Erythroblast (primary cell): ENCODE data around the gene ZNF438.

Experiments
- DNase-seq, 2 experiments: peaks; one replicate each; lab custom pipeline; 2025; lab: John Stamatoyannopoulos, UW
- GATA1 ChIP-seq: IDR thresholded peaks from 2 replicates; pipeline ENCODE4 v1.6.1; 2011; ENCODE audit warnings: low read depth, mild to moderate bottlenecking, control low read depth, low read length, moderate library complexity
- POLR2A ChIP-seq: IDR thresholded peaks from 2 replicates; pipeline ENCODE4 v1.6.1; 2011; ENCODE audit warnings: mild to moderate bottlenecking, low read length

ZNF438 gene

DNA sequence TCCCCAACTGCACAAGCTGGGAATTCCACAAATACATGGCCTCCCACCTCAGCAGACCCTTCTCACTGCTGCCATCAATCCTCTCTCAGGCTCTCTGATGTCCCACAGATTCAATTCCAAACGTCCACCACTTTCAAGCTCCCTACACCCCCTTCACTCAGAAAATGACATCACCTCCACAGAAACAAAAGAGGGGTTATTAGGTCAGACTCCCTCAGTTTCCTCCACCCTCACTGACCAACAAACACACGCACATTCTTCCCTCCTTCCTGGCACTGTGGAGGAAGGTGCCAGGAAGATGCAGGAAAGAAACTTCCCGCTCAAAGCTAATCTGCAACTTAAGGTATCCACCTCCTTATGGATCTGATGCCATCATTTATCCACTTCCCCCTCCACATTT, 18.3 kb downstream of the ZNF438 start:
- DNase-seq: no peak
- TF ChIP-seq GATA1 (no peak), POLR2A (no peak)

DNA sequence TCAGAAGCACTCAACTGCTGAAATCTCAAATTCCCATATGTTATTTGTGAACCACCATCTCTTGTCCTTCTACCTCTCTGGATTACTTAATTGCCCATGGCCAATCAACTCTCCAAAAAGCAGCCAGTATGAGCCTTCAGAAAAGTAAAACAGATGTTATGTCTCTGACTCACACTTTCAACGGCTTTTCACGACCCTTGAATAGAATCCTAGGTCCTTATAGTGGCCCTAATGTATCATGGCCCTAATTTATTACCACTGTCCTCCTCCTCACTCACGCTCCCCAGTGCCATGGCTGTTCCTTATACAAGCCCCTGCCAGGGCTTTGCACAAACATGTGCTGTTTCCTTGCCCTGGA, 20.0 kb downstream of the ZNF438 start:
- TF ChIP-seq GATA1 (no peak), POLR2A (no peak)
- no peak for DNase-seq

DNA sequence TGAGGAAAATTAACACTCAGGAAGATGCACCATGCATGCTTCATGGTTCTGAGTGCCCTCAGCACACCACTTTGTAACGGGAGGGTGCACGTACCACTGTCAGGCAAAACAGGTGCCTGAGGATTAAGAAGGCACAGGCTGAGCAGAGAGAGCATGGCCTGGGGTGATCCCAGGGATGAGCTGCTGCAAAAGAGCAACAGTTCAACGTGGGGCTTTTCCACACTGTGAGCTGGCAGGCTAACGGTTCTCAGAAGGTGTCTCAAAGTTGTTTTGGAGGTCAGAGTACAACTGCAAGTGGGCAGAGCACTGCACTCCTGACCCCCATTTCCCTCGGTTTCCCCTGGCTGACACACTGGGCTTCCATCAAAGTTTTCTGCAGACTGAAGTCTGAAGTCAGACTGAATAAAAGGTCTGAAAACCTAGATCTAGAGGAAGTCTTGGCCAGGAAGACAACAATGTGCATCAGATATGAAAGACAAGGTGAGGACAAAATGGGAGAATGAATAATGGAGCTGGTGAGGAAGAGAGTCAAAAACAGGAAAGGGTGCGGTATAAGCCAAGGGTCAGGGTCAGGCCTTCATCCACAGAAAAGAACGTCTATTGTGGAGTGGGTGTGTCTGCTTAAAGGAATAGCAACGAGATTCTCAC, 20.5 kb downstream of the ZNF438 start:
- TF ChIP-seq GATA1 (no peak), POLR2A (no peak)
- DNase-seq: no peak

DNA sequence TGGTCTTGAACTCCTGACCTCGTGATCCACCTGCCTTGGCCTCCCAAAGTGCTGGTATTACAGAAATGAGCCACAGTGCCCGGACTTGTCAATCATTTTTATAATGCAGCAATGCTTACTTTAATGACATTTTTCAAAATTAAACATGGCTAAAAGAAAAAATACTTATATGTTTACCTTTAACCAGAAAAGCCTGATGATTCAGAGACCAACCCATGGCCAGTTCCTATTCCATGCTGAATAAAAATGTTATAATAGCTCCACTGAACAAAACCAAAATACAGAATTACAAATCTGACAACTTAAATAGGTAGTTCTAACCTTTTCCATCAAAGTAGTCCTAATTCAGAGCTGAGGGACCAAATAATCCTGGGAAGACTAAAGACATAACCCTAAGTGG, 21.6 kb downstream of the ZNF438 start:
- TF ChIP-seq GATA1: no peak
- no peak for TF ChIP-seq POLR2A

DNA sequence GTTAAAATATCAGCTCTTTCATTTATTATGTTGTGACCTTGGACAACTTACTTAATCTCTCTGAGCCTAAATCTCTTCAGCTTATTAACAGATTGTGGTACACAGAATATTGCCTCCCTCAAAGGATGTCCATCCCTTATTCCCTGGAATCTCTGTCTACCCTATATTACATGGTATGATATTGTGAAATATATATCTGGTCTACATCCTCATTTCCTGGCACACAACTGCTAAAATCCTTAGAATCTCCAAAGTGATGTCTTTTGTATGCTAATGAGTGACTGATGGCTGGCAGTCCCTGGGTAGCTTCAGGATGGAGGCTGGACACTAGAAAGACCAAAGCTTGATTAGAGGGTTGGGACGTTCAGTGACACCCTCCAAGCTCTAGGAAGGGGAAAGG, 25.8 kb downstream of the ZNF438 start:
- no peak for DNase-seq
- TF ChIP-seq POLR2A (no peak), GATA1 (no peak)

More for the DNA sequence above, 21.6 kb downstream of the ZNF438 start:
- DNase-seq: no peak

DNA sequence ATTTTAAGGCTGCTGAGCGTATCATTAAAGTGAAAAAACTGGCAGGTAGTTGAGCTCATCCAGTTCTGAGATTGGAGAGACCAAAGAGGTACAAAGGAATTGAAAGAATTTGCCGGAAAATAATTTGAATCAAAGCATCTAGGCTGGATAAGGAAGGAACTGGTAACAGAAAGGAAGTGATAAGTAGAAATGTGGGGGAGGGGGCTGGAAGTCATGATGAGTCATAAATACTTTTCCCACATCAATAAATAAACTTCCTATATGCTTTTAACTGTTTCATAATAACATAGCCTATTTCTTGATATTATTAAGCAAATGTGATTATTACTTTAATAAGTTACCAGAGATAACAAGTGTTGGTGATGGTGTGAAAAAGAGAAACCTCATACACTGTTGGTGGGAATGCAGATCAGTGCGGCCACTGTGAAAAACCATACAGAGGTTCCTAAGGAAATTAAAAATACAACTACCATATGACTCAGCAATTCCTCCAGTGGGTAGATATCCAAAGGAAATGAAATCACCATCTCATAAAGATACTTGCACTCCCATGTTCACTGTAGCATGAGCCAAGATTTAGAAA, 27.0 kb downstream of the ZNF438 start:
- TF ChIP-seq POLR2A (no peak), GATA1 (no peak)
- no peak for DNase-seq

DNA sequence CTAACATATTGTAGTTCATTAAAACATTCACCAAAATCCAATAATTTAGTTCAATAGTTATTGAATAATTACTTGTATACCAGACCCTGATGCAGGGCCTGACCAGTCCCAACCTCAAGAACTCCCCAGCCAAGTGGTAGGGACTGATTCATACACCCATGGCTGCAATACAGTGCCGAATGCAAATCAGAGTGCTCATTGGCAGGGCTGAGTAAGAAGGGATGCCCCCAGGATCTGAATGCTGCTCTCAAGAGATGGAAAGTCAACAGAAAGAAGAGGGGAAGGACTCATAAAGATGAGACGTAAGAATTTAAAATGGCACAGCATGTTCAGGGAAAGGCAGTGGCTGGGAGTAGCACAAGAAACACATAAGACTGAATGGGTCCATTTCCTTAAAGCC, 29.9 kb downstream of the ZNF438 start:
- DNase-seq: no peak
- TF ChIP-seq POLR2A (no peak), GATA1 (no peak)

DNA sequence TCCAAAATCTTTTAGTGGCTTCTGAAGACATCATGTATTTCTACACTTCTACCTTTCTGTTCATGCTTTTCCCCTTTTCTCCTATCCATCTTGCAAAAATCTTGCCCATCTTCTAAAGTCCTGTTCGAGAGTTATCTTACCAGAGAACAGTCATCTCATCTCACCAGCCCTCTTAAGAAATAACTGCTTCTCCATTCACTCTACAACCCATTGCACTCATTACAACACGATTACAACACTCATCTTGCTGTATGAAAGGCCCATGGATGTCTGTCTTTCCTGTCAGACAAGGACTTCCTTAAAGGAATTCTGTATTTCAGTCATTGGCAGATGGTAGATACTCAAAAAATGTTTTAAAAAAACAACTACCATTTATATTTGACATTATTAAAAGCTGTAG, 30.8 kb downstream of the ZNF438 start:
- peak in 1 of 2 experiments; percentile 35 for DNase-seq
- no peak for TF ChIP-seq GATA1
- TF ChIP-seq POLR2A: no peak

DNA sequence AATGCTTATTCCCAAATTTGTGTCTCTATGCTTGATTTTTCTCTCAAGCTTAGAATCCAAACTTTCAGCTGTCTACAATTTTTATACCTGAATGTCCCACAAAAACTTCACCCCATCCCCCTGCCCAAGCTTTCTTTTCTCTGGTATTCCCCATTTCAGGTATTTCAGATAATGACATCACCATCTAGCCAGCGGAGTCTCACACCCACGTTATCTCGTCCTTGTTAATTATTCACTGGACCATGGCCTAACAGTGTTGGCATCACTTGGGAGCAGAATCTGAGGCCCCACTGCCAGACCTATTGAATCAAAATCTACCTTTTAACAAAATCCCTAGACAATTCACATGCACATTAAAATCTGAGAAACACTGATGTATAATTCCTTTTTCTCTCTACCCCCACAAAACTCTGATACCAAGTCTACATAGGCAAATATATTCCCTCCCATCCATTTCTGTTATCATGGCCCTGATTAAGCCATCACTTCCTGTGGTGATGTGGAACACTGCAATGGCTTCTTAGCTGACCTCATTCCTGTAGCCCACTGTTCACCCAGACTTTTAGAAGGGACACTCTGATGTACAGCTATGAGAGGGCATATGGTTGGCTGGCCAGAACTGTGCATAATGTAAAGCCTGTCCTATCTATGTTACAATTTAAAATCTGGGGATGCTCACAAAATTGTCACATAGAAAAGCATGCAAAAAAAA, 31.4 kb downstream of the ZNF438 start:
- DNase-seq: no peak
- TF ChIP-seq GATA1 (no peak), POLR2A (no peak)

DNA sequence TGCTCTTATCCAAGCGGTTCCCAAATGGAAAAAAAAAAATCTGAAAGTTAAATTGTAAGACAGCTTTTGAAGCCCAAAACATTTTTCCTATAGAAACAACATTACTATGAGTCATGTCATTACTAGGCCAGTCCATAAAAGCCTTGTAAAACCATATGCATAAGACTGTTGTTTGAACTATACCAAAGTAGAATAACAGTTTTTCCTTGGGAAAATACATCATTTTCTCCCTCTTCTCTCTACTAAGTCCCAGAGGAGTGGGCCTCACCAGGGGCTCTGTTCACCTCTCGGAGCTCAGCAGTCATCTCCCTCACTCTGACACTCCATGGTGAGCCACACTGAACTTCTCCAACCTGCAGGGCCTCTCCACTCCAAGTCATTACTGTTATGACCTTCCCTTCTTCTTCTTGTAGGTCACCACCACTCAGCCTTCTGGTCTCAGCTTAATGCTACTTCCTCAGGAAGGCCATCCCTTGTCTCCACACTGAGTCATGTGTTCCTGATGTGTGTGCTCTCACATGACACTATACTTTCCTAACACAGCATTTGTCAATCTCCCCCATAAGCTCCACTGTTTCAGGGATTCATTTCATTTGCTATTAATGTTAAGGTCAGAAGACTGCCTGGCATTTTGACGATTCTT, 32.5 kb downstream of the ZNF438 start:
- no peak for TF ChIP-seq GATA1
- TF ChIP-seq POLR2A: no peak
- DNase-seq: peak in 1 of 2 experiments; percentile 6

DNA sequence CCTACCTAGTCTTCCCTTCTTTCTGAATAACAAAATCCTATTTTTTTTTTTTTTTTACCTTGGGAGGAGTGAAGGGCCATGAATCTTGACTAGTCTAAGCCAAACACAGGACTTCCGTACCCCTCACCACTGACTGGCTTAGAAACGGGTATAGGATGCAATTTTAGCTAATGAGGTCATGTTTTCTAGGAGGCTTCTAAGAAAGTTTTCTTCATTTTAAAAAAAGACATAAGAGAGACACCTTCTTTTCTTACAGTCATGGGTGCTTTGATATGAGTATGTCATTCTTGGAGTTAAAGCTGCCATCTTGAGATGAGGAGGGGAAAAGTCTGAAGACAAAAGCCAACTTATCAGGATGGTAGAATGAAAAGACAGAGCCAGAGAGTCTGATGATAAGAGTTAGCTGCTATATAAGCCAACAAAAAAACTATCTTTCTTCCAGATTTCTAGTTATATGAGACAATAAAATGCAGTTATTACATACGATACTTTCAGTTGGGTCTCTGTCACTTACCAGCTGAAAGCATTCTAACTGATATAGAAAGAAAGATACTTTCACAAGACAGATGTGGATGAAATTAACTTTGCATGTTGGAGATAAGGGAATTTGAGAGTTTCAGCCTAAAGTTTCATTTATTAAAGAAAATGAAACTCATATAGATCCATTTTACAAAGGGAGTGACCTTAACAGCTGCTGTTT, 34.0 kb downstream of the ZNF438 start:
- no peak for TF ChIP-seq POLR2A
- TF ChIP-seq GATA1: no peak
- no peak for DNase-seq

DNA sequence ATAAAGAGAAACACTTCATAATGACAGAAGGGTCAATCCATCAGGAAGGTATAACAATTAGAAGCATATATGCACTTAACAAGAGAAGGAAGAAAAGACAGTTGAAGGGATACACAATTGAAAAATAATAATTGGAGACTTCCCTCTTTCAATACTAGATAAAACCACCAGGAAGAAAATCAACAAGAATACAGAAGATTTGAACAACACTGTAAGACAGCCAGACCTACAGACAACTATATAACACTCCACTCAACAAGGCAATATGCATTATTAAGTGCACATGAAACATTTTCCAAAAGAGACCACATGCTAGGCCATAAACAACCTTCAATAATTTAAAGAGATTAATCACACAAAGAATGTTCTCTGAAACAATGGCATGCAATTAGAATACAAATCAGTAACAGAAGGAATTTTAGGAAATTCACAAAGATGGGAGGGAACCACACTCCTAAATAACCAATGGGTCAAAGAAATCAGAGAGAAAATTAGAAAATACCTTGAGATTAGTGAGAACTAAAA, 35.1 kb downstream of the ZNF438 start:
- no peak for DNase-seq
- no peak for TF ChIP-seq POLR2A
- no peak for TF ChIP-seq GATA1

DNA sequence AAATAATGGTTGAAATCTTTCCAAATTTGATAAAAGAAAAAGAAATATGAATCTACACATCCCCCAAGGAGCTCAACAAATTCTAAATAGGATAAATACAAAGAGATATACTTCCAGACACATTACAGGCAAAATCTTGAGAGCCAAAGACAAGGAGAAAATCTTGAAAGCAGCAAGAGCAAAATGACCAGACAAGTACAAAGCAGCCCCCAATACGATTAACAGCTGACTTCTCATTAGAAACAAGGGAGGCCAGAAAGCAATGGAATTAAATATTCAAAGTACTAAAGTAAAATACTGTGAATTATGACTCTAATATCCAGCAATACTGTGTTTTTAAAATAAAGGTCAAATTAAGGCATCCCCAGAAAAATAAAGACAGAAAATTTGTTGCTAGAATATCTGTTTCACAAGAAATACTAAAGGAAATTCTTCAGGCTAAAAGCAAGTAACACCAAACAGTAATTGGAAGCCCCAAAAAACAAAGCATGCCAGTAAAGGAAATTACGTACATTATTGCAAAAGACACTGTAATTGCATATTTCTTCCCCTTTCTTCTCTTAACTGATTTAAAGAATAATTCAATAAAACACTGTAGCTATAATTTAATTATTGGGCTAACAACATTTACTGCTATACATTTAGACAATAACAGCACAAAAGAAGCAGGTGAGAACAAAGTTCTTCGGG, 36.4 kb downstream of the ZNF438 start:
- TF ChIP-seq POLR2A: no peak
- no peak for TF ChIP-seq GATA1
- no peak for DNase-seq
